Measurements from ENCODE around the gene AMOTL1. TPM values are rescaled to one million over a fixed set of nuclear protein-coding genes. Genes with fewer than 3 reads are reported as not detected.

AMOTL1 gene
- polyA plus RNA-seq, 1 donor (not counting 4 experiments of a cell fraction or from before 2014, with no cell fraction given) = 86.5 TPM

- no peaks in the 10 kb centered on the region for H3K4me1 ChIP-seq (ENCODE audit: control insufficient read depth, extremely low read depth, insufficient read depth, low read length)
- no peak overlapping the region for H3K9ac ChIP-seq (ENCODE audit: control insufficient read depth, extremely low read depth, insufficient read depth, low read length)
- H3K9me1 ChIP-seq (ENCODE audit: control insufficient read depth, extremely low read depth, insufficient read depth, low read length) = no peaks in the 10 kb centered on the region
- H3K36me3 ChIP-seq (ENCODE audit: control insufficient read depth in 2 of 2, extremely low read depth in 1 of 2, insufficient read depth in 2 of 2, low read length in 2 of 2) = peaks cover 3 to 13% of the 10 kb centered on the region in 2 experiments
- H3K27ac ChIP-seq (ENCODE audit: control insufficient read depth, insufficient read depth, low read length) = no peak overlapping the region
- H2AFZ ChIP-seq (ENCODE audit: control insufficient read depth, low read length) = no peak overlapping the region
- FAIRE-seq (no peak), DNase-seq (ENCODE audit: low read depth, low spot score) (no peak)
- H3K27me3 ChIP-seq (ENCODE audit: control insufficient read depth, extremely low read depth, insufficient read depth, low read length) = no peaks in the 10 kb centered on the region
- no peaks in the 10 kb centered on the region for H4K20me1 ChIP-seq (ENCODE audit: control insufficient read depth, extremely low read depth, insufficient read depth, low read length)
- no peak overlapping the region for H3K4me2 ChIP-seq (ENCODE audit: control insufficient read depth, extremely low read depth, insufficient read depth, low read depth, low read length)
- no peak overlapping the region for H3K4me3 ChIP-seq (ENCODE audit: control insufficient read depth in 2 of 3, extremely low read depth in 1 of 3, insufficient read depth in 2 of 3, low read depth in 1 of 3, low read length in 3 of 3)
- dilution Hi-C loops (cut with MboI; ENCODE audit: extremely low pct_ligation_motif_present, low sequenced_read_pairs) = no loop called here
- H3K9me3 ChIP-seq (ENCODE audit: control insufficient read depth, low read depth, low read length) = no peaks in the 10 kb centered on the region
- no peaks in the 10 kb centered on the region for H3K79me2 ChIP-seq (ENCODE audit: control insufficient read depth, insufficient read depth, low read length)
- TF ChIP-seq EZH2 (IDR thresholded peaks at IDR 0.05; ENCODE audit: low read length) = no peak
- TF ChIP-seq, protein P1, sequence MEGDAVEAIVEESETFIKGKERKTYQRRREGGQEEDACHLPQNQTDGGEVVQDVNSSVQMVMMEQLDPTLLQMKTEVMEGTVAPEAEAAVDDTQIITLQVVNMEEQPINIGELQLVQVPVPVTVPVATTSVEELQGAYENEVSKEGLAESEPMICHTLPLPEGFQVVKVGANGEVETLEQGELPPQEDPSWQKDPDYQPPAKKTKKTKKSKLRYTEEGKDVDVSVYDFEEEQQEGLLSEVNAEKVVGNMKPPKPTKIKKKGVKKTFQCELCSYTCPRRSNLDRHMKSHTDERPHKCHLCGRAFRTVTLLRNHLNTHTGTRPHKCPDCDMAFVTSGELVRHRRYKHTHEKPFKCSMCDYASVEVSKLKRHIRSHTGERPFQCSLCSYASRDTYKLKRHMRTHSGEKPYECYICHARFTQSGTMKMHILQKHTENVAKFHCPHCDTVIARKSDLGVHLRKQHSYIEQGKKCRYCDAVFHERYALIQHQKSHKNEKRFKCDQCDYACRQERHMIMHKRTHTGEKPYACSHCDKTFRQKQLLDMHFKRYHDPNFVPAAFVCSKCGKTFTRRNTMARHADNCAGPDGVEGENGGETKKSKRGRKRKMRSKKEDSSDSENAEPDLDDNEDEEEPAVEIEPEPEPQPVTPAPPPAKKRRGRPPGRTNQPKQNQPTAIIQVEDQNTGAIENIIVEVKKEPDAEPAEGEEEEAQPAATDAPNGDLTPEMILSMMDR (optimal IDR thresholded peaks at IDR 0.05 in 1 of 3, IDR thresholded peaks at IDR 0.05 in 1 of 3, conservative IDR thresholded peaks at IDR 0.05 in 1 of 3; ENCODE audit: extremely low read depth in 1 of 3, insufficient read depth in 2 of 3, low read length in 3 of 3) = no peak
Measured at GRCh38 chr11:94909371-94909820, 141.2 kb downstream of the AMOTL1 start.

DNA sequence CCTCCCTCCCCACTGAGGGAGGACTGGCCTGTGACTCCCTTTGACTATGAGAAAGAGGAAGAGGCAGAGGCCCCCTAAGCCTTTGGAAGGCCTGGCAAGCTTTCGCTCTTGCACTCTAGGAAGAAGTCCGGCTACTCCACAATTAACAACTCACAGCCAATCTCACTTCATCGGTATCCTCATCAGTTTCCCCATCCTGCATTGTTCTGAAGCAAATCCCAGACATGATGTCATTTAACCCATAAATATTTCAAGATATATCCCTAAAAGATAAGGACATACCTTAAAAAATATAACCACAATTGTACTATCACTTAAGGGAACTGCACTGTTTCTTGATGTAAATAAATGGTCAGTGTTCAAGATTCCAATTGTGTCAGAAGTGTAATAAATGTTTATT is 142.1 kb downstream of the AMOTL1 start:
- no peaks in the 10 kb centered on the region for H3K9me1 ChIP-seq (ENCODE audit: control insufficient read depth, extremely low read depth, insufficient read depth, low read length)
- H3K36me3 ChIP-seq (ENCODE audit: control insufficient read depth in 2 of 2, extremely low read depth in 1 of 2, insufficient read depth in 2 of 2, low read length in 2 of 2) = peaks cover 3 to 13% of the 10 kb centered on the region in 2 experiments
- no peak overlapping the region for H3K4me2 ChIP-seq (ENCODE audit: control insufficient read depth, extremely low read depth, insufficient read depth, low read depth, low read length)
- no peak overlapping the region for H3K9ac ChIP-seq (ENCODE audit: control insufficient read depth, extremely low read depth, insufficient read depth, low read length)
- H3K9me3 ChIP-seq (ENCODE audit: control insufficient read depth, low read depth, low read length) = no peaks in the 10 kb centered on the region
- no peaks in the 10 kb centered on the region for H4K20me1 ChIP-seq (ENCODE audit: control insufficient read depth, extremely low read depth, insufficient read depth, low read length)
- no peak overlapping the region for H3K4me3 ChIP-seq (ENCODE audit: control insufficient read depth in 2 of 3, extremely low read depth in 1 of 3, insufficient read depth in 2 of 3, low read depth in 1 of 3, low read length in 3 of 3)
- FAIRE-seq (no peak), DNase-seq (ENCODE audit: low read depth, low spot score) (no peak)
- TF ChIP-seq, protein P1 (optimal IDR thresholded peaks at IDR 0.05 in 1 of 3, IDR thresholded peaks at IDR 0.05 in 1 of 3, conservative IDR thresholded peaks at IDR 0.05 in 1 of 3; ENCODE audit: extremely low read depth in 1 of 3, insufficient read depth in 2 of 3, low read length in 3 of 3) = no peak
- TF ChIP-seq EZH2 (IDR thresholded peaks at IDR 0.05; ENCODE audit: low read length) = no peak
- H3K4me1 ChIP-seq (ENCODE audit: control insufficient read depth, extremely low read depth, insufficient read depth, low read length) = no peaks in the 10 kb centered on the region
- H3K27ac ChIP-seq (ENCODE audit: control insufficient read depth, insufficient read depth, low read length) = no peak overlapping the region
- H2AFZ ChIP-seq (ENCODE audit: control insufficient read depth, low read length) = no peak overlapping the region
- H3K27me3 ChIP-seq (ENCODE audit: control insufficient read depth, extremely low read depth, insufficient read depth, low read length) = no peaks in the 10 kb centered on the region
- dilution Hi-C loops (cut with MboI; ENCODE audit: extremely low pct_ligation_motif_present, low sequenced_read_pairs) = no loop called here
- no peaks in the 10 kb centered on the region for H3K79me2 ChIP-seq (ENCODE audit: control insufficient read depth, insufficient read depth, low read length)

Data from keratinocyte (primary cell).